Activated CD4-positive, CD25-positive, alpha-beta regulatory T cell treated with anti-CD3 and anti-CD28 coated beads, Interleukin-2, amount 50 U/mL, for 72 hours (primary cell): ENCODE measurements around the gene RUFY2.
"Not testable (repeated sequence)": the region's sequence is repeated elsewhere in the genome, so short reads cannot be mapped to it uniquely, and the experiment has no call there.

ENCODE experiments used
- DNase-seq: peaks from one replicate; pipeline ENCODE4 v3.0.0; 2021

RUFY2 gene

GRCh38 chr10:68406815-68407548 is at the start of gene RUFY2:
Gene RUFY2, minus strand, starts transcription at chr10:68407277. Its CDS starts 88 bp downstream, at chr10:68407189.
- peak; percentile 89 for DNase-seq

- not testable (repeated sequence) for DNase-seq
Measured at GRCh38 chr10:68449698-68450097, 42.6 kb upstream of the RUFY2 start.

GRCh38 chr10:68446179-68446578 is 39.1 kb upstream of the RUFY2 start:
- DNase-seq, result no peak

GRCh38 chr10:68442971-68443370 is 35.9 kb upstream of the RUFY2 start:
- no peak for DNase-seq

GRCh38 chr10:68440898-68441297 is 33.8 kb upstream of the RUFY2 start:
- no peak for DNase-seq

GRCh38 chr10:68435803-68436202 is 28.7 kb upstream of the RUFY2 start:
- no peak for DNase-seq

GRCh38 chr10:68434657-68435056 is 27.6 kb upstream of the RUFY2 start:
- no peak for DNase-seq

GRCh38 chr10:68428396-68429104 is 21.5 kb upstream of the RUFY2 start:
- no peak for DNase-seq

GRCh38 chr10:68424454-68425014 is 17.5 kb upstream of the RUFY2 start:
- DNase-seq, result no peak

GRCh38 chr10:68423522-68423921 is 16.4 kb upstream of the RUFY2 start:
- DNase-seq, result no peak

GRCh38 chr10:68419376-68419775 is 12.3 kb upstream of the RUFY2 start:
- no peak for DNase-seq

GRCh38 chr10:68408898-68409518 is 1.9 kb upstream of the RUFY2 start:
- DNase-seq, result no peak

GRCh38 chr10:68406111-68406814 is 814 bp downstream of the RUFY2 start:
- DNase-seq, result no peak

GRCh38 chr10:68403701-68404100 is 3.4 kb downstream of the RUFY2 start:
- no peak for DNase-seq

GRCh38 chr10:68402276-68402675 is 4.8 kb downstream of the RUFY2 start:
- no peak for DNase-seq

- DNase-seq, result no peak
Measured at GRCh38 chr10:68397005-68397404, 10.1 kb downstream of the RUFY2 start.

- no peak for DNase-seq
Measured at GRCh38 chr10:68385740-68386139, 21.3 kb downstream of the RUFY2 start.

GRCh38 chr10:68371604-68372003 is 35.5 kb downstream of the RUFY2 start:
- DNase-seq, result no peak

GRCh38 chr10:68367121-68367520 is 40.0 kb downstream of the RUFY2 start:
- DNase-seq, result no peak

GRCh38 chr10:68366600-68366999 is 40.5 kb downstream of the RUFY2 start:
- no peak for DNase-seq

- no peak for DNase-seq
Measured at GRCh38 chr10:68365611-68366010, 41.5 kb downstream of the RUFY2 start.

- no peak for DNase-seq
Measured at GRCh38 chr10:68364101-68364886, 42.8 kb downstream of the RUFY2 start.
